Gastrocnemius medialis (tissue), 4 donors: ENCODE measurements around the gene PPFIA2.

Experiments used
- CTCF ChIP-seq, 5 experiments: fragments of 450-650 bp in 3 of 5; fragments of 200-600 bp in 2 of 5; sonication (generic) in 2 of 5; IDR thresholded peaks in 4 of 5; conservative IDR thresholded peaks in 1 of 5; 1 replicate in 4 of 5; 2 replicates in 1 of 5; pipeline ENCODE4 v1.5.1; 2016 to 2019; ENCODE audit warnings: antibody characterized with exemption in 5 of 5, mild to moderate bottlenecking in 3 of 5, moderate library complexity in 3 of 5
- POLR2A ChIP-seq, 2 donors: fragments of 450-650 bp; IDR thresholded peaks; one replicate each; pipeline ENCODE4 v1.6.1; 2017; ENCODE audit warnings: antibody characterized with exemption in 2 of 2, mild to moderate bottlenecking in 2 of 2, moderate library complexity in 2 of 2

GRCh38 chr12:81727391-81727790 lies 31.8 kb downstream of the PPFIA2 start:
- TF ChIP-seq POLR2A (IDR thresholded peaks at IDR 0.05) (no peak), CTCF (IDR thresholded peaks at IDR 0.05 in 4 of 5, conservative IDR thresholded peaks at IDR 0.05 in 1 of 5) (no peak)
